Large intestine (tissue), 3 donors: ENCODE measurements around the gene EHHADH. TPM values are rescaled to one million over a fixed set of nuclear protein-coding genes. Genes with fewer than 3 reads are reported as not detected.

Source experiments
- DNase-seq, 2 donors: peaks; one replicate each; pipeline versions ENCODE4 v3.0.0 to v3.0.0-alpha.2; 2013
- H3K27ac ChIP-seq: one replicate; pipeline ENCODE4 v1.5.1; 2013; ENCODE audit warnings: low read length
- H3K27me3 ChIP-seq: 2 replicates; pipeline ENCODE4 v1.6.1; 2013; ENCODE audit warnings: low read length; ENCODE audit not compliant: control insufficient read depth, insufficient read depth
- H3K36me3 ChIP-seq: 2 replicates; pipeline ENCODE4 v1.6.1; 2013; ENCODE audit warnings: low read length; ENCODE audit not compliant: control insufficient read depth, insufficient read depth
- H3K4me1 ChIP-seq: one replicate; pipeline ENCODE4 v1.6.1; 2013; ENCODE audit warnings: low read length; ENCODE audit not compliant: control insufficient read depth, insufficient read depth
- H3K4me3 ChIP-seq: one replicate; pipeline ENCODE4 v1.5.1; 2013; ENCODE audit warnings: low read length
- H3K9me3 ChIP-seq: one replicate; pipeline ENCODE4 v1.6.1; 2013; ENCODE audit warnings: mild to moderate bottlenecking, low read depth, low read length, moderate library complexity; ENCODE audit not compliant: control insufficient read depth
- WGBS: methylation state at CpG from one replicate; pipeline ENCODE4 v1.1.5; 2013; ENCODE audit warnings: low lambda C conversion rate; ENCODE audit not compliant: insufficient coverage; 5-methylcytosine and 5-hydroxymethylcytosine counted together
- polyA plus RNA-seq: library from polyadenylated mRNA; unstranded; fragments of 120-200 nt; gene quantifications from one replicate; pipeline ENCODE4 v1.2.1, GENCODE V29; 2013

Gene EHHADH
- polyA plus RNA-seq, 1 donor = 11.4 TPM

DNA sequence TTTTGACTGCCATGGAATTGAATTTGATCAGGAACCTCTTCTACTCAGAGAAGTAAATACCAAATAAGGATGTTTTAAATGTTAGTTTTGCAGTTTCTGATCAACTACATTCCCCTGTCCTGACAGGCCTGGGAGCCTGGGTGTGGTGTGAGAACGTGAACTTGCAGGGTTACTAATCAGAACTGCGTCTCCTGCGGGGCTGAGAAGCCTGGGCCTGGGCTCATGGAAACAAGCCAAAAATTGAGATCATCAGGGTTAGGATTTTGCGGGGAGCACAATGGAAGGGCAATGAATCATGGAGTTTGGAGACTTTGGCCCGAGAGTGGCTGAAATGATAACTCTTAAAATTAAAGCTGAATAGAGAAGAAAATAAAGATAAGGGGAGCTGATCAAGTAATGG, 53.2 kb downstream of the EHHADH start:
- WGBS = 93% methylated on average over 4 of the region's 5 CpGs
- DNase-seq = no peak
- peaks cover 10% of the 10 kb centered on the region for H3K36me3 ChIP-seq
- no peaks in the 10 kb centered on the region for H3K9me3 ChIP-seq
- H3K27ac ChIP-seq = no peak overlapping the region
- H3K4me3 ChIP-seq = no peak overlapping the region
- no peaks in the 10 kb centered on the region for H3K27me3 ChIP-seq
- no peaks in the 10 kb centered on the region for H3K4me1 ChIP-seq

DNA sequence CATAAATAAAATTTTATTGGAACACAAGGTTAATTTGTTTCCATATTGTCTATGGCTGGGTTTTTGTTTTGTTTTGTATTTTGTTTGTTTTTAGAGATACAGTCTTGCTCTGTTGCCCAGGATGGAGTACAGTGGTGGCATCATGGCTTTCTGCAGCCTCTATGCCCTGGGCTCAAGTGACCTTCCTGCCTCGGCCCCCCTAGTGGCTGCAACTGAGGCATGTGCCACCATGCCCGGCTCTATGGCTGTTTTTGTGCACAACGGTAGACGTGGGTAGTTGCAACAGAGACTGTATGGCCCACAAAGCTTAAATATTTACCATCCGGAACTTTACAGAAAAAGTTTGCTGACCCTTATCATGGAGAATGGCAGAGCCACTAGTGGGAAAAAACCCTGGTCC, 54.2 kb downstream of the EHHADH start:
- H3K4me1 ChIP-seq = no peaks in the 10 kb centered on the region
- peaks cover 10% of the 10 kb centered on the region for H3K36me3 ChIP-seq
- H3K27me3 ChIP-seq = no peaks in the 10 kb centered on the region
- no peaks in the 10 kb centered on the region for H3K9me3 ChIP-seq
- no peak overlapping the region for H3K27ac ChIP-seq
- DNase-seq = no peak
- no CpG with 5 or more reads among the region's 5 CpGs for WGBS
- H3K4me3 ChIP-seq = no peak overlapping the region

GRCh38 chr3:185199206-185199605, 54.6 kb downstream of the EHHADH start:
- H3K9me3 ChIP-seq = no peaks in the 10 kb centered on the region
- no peaks in the 10 kb centered on the region for H3K27me3 ChIP-seq
- H3K27ac ChIP-seq = no peak overlapping the region
- no peak overlapping the region for H3K4me3 ChIP-seq
- H3K36me3 ChIP-seq = peaks cover 7% of the 10 kb centered on the region
- no peak for DNase-seq
- WGBS = no CpG with 5 or more reads among the region's 4 CpGs
- H3K4me1 ChIP-seq = no peaks in the 10 kb centered on the region

- H3K27ac ChIP-seq = no peak overlapping the region
- H3K4me1 ChIP-seq = no peaks in the 10 kb centered on the region
- no peaks in the 10 kb centered on the region for H3K27me3 ChIP-seq
- H3K36me3 ChIP-seq = peaks cover 10% of the 10 kb centered on the region
- no peaks in the 10 kb centered on the region for H3K9me3 ChIP-seq
- DNase-seq = no peak
- H3K4me3 ChIP-seq = no peak overlapping the region
- no CpG with 5 or more reads among the region's 2 CpGs for WGBS
Observed at GRCh38 chr3:185197068-185197467, 56.8 kb downstream of the EHHADH start.

GRCh38 chr3:185195652-185196051, 58.2 kb downstream of the EHHADH start:
- Histone ChIP-seq H3K4me1 (no peaks in the 10 kb centered on the region), H3K27ac (no peak overlapping the region), H3K27me3 (no peaks in the 10 kb centered on the region), H3K9me3 (no peaks in the 10 kb centered on the region), H3K4me3 (no peak overlapping the region), H3K36me3 (peaks cover 6% of the 10 kb centered on the region)
- no CpG with 5 or more reads among the region's 4 CpGs for WGBS
- no peak for DNase-seq

GRCh38 chr3:185188816-185189215, 65.0 kb downstream of the EHHADH start:
- H3K36me3 ChIP-seq = peaks cover 6% of the 10 kb centered on the region
- H3K4me3 ChIP-seq = no peak overlapping the region
- DNase-seq = no peak
- no peaks in the 10 kb centered on the region for H3K4me1 ChIP-seq
- H3K9me3 ChIP-seq = no peaks in the 10 kb centered on the region
- H3K27me3 ChIP-seq = no peaks in the 10 kb centered on the region
- no peak overlapping the region for H3K27ac ChIP-seq

GRCh38 chr3:185187391-185187790, 66.5 kb downstream of the EHHADH start:
- DNase-seq = no peak
- H3K4me1 ChIP-seq = no peaks in the 10 kb centered on the region
- no peak overlapping the region for H3K4me3 ChIP-seq
- no peak overlapping the region for H3K27ac ChIP-seq
- no peaks in the 10 kb centered on the region for H3K27me3 ChIP-seq
- no CpG with 5 or more reads among the region's 2 CpGs for WGBS
- H3K9me3 ChIP-seq = no peaks in the 10 kb centered on the region
- peaks cover 4% of the 10 kb centered on the region for H3K36me3 ChIP-seq

- DNase-seq = peak; percentile 30 to 53
- H3K4me3 ChIP-seq = no peak overlapping the region
- H3K9me3 ChIP-seq = no peaks in the 10 kb centered on the region
- H3K27me3 ChIP-seq = no peaks in the 10 kb centered on the region
- 10% methylated on average over 2 of the region's 10 CpGs for WGBS
- no peaks in the 10 kb centered on the region for H3K36me3 ChIP-seq
- H3K4me1 ChIP-seq = peaks cover 17% of the 10 kb centered on the region
- H3K27ac ChIP-seq = peak overlapping the region; percentile 81
Observed at GRCh38 chr3:185176750-185177359, 77.0 kb downstream of the EHHADH start.

DNA sequence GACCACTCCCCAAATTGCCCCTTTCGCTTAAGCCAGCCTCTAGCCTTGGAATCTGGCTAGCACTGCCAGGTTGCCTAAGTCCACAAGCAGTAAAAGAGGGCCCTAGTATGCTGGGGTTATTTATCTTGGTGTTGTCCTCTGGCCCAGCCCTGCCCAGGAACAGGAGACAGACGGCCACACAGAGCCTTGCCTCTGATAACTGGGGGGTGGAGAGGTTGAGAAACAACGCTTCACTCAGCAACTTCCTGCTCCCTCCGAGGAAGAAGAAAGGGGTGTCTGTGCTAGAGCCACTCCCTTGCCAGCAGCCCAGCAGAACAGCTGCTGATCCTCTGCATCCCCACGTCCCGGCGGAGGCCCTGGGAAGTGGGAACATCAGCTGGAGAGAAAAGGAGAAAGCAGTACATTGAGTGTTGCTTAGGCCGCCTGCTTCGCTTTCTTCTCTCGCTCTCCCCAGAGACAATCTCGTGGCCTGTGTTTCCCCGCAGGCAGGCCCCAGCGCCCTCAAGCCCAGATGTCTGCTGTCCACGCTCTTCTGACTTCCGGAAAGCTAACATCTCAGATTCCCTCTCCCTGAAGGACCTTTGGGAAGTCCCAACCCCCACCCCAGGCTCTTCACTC, 78.4 kb downstream of the EHHADH start:
- Histone ChIP-seq H3K9me3 (no peaks in the 10 kb centered on the region), H3K36me3 (no peaks in the 10 kb centered on the region), H3K4me3 (peak overlapping the region; percentile 0), H3K27ac (peak overlapping the region; percentile 81), H3K27me3 (no peaks in the 10 kb centered on the region), H3K4me1 (peaks cover 17% of the 10 kb centered on the region)
- DNase-seq = peak; percentile 94 to 98
- no CpG with 5 or more reads among the region's 15 CpGs for WGBS

GRCh38 chr3:185172086-185173049, 81.5 kb downstream of the EHHADH start:
- no peaks in the 10 kb centered on the region for H3K36me3 ChIP-seq
- peaks cover 17% of the 10 kb centered on the region for H3K4me1 ChIP-seq
- no peak overlapping the region for H3K27ac ChIP-seq
- no peaks in the 10 kb centered on the region for H3K9me3 ChIP-seq
- WGBS = 82% methylated on average over 2 of the region's 11 CpGs
- no peaks in the 10 kb centered on the region for H3K27me3 ChIP-seq
- peak in 1 of 2 donors; percentile 26 for DNase-seq
- H3K4me3 ChIP-seq = no peak overlapping the region
